Sigmoid colon (tissue), 4 donors: ENCODE measurements around the gene NPFFR1.

Source experiments
- CTCF ChIP-seq, 4 experiments: fragments of 450-650 bp in 3 of 4; fragments of 200-600 bp in 1 of 4; IDR thresholded peaks; one replicate each; pipeline ENCODE4 v1.5.1; 2016 to 2019; ENCODE audit warnings: antibody characterized with exemption in 4 of 4, mild to moderate bottlenecking in 3 of 4, moderate library complexity in 2 of 4
- EP300 ChIP-seq, 4 donors: sonication (generic); formaldehyde crosslinking; IDR thresholded peaks; one replicate each; pipeline ENCODE4 v1.6.1; 2017; ENCODE audit warnings: antibody characterized with exemption in 4 of 4
- POLR2A ChIP-seq, 2 donors: fragments of 450-650 bp; IDR thresholded peaks; one replicate each; pipeline ENCODE4 v1.6.1; 2016; ENCODE audit warnings: antibody characterized with exemption in 2 of 2, mild to moderate bottlenecking in 2 of 2, moderate library complexity in 2 of 2
- POLR2AphosphoS5 ChIP-seq, 4 donors: sonication (generic); formaldehyde crosslinking; IDR thresholded peaks; one replicate each; pipeline ENCODE4 v1.6.1; 2017; ENCODE audit warnings: antibody characterized with exemption in 4 of 4

GRCh38 chr10:70323697-70324338, 40.0 kb upstream of the NPFFR1 start:
- no peak for TF ChIP-seq CTCF (IDR thresholded peaks at IDR 0.05)
- TF ChIP-seq POLR2A (IDR thresholded peaks at IDR 0.05): no peak
- no peak for TF ChIP-seq EP300 (IDR thresholded peaks at IDR 0.05)
- no peak for TF ChIP-seq POLR2AphosphoS5 (IDR thresholded peaks at IDR 0.05)
